K562 (cell line): ENCODE data around the gene MFAP3. TPM values are rescaled to one million over a fixed set of nuclear protein-coding genes. Genes with fewer than 3 reads are reported as not detected.

Experiments
- ATAC-seq: fragments of 200-7000 bp; cut with Tn5 transposase; 3 replicates; pipeline ENCODE4 v1.9.1; 2020; ENCODE audit warnings: moderate library complexity
- BruUV-seq: library from RNA; stranded (reverse); fragments of 400-500 nt; replicated peaks from 2 replicates; lab custom pipeline; 2021; lab: Mats Ljungman, UMichigan
- CTCF ChIA-PET: fragments of 300-600 bp; formaldehyde crosslinking; extraction: SDS; loops from one replicate; lab custom pipeline; 2021; ENCODE audit warnings: low intra/inter-chr PET ratio; lab: Yijun Ruan, JAX
- POLR2A ChIA-PET: fragments of 300-600, 350-650 bp; sonication (Branson Sonifier 250); formaldehyde crosslinking; extraction: SDS; loops from one replicate; lab custom pipeline; 2021; ENCODE audit warnings: antibody characterized with exemption, inconsistent platforms; lab: Yijun Ruan, JAX
- DNase-seq, 4 experiments: peaks; one replicate each; pipeline versions ENCODE4 v3.0.0 to v3.0.0-alpha.2; 2011 to 2018; ENCODE audit warnings: low spot score in 3 of 4, mixed read lengths in 3 of 4; ENCODE audit errors: extremely low read depth in 1 of 4
- FAIRE-seq: peaks from 2 replicates; lab custom pipeline; 2011; peaks lifted over from hg19 to GRCh38; lab: Jason Lieb, UNC
- H2AFZ ChIP-seq: 2 replicates; pipeline ENCODE4 v1.6.0; 2011; ENCODE audit warnings: low read depth, low read length, control low read depth, inconsistent platforms
- H3K27ac ChIP-seq: fragments of 200-600 bp; 3 replicates; pipeline ENCODE4 v1.8.0; 2011; ENCODE audit warnings: low read depth, mild to moderate bottlenecking, control low read depth, inconsistent platforms, low read length, moderate library complexity, mixed read lengths; ENCODE audit errors: extremely low read depth
- H3K27me3 ChIP-seq, 2 experiments: fragments of 300-600 bp in 1 of 2; 2 replicates in 1 of 2; 3 replicates in 1 of 2; pipeline versions ENCODE4 v1.6.0 to v1.8.0; 2011; ENCODE audit warnings: inconsistent platforms in 2 of 2, low read length in 2 of 2, mild to moderate bottlenecking in 1 of 2, mixed read lengths in 1 of 2, moderate library complexity in 1 of 2; ENCODE audit not compliant: control insufficient read depth in 2 of 2, insufficient read depth in 2 of 2
- H3K36me3 ChIP-seq: fragments of 300-600 bp; 3 replicates; pipeline ENCODE4 v1.8.0; 2011; ENCODE audit warnings: mild to moderate bottlenecking, low read length, inconsistent platforms; ENCODE audit not compliant: control insufficient read depth, insufficient read depth
- H3K4me1 ChIP-seq, 2 experiments: fragments of 200-600 bp in 1 of 2; replicated peaks in 1 of 2; 2 replicates in 1 of 2; 3 replicates in 1 of 2; pipeline versions ENCODE4 v1.5.1 to v1.8.0; 2011; ENCODE audit warnings: inconsistent platforms in 2 of 2, low read length in 2 of 2, mild to moderate bottlenecking in 1 of 2, mixed read lengths in 1 of 2, moderate library complexity in 1 of 2; ENCODE audit not compliant: control insufficient read depth in 2 of 2, insufficient read depth in 2 of 2
- H3K4me2 ChIP-seq: 2 replicates; pipeline ENCODE4 v1.6.1; 2011; ENCODE audit warnings: low read length, control low read depth, inconsistent platforms, mixed read lengths; ENCODE audit not compliant: insufficient read depth
- H3K4me3 ChIP-seq: fragments of 200-600 bp; sonication (generic), shearing (Covaris generic); 2 replicates; pipeline ENCODE4 v1.5.1; 2016; ENCODE audit warnings: control low read depth, inconsistent platforms
- H3K79me2 ChIP-seq: fragments of 200-600 bp; 3 replicates; pipeline ENCODE4 v1.8.0; 2011; ENCODE audit warnings: low read length, inconsistent platforms; ENCODE audit not compliant: control insufficient read depth, insufficient read depth
- H3K9ac ChIP-seq, 2 experiments: 2 replicates each; pipeline versions ENCODE4 v1.6.0 to v1.6.1; 2011; ENCODE audit warnings: low read depth in 2 of 2, low read length in 2 of 2, control low read depth in 1 of 2, inconsistent platforms in 1 of 2, mild to moderate bottlenecking in 1 of 2, mixed read lengths in 1 of 2; ENCODE audit not compliant: insufficient read depth in 1 of 2
- H3K9me1 ChIP-seq: one replicate; pipeline ENCODE4 v1.6.0; 2011; ENCODE audit warnings: inconsistent platforms, mild to moderate bottlenecking, low read length, moderate library complexity; ENCODE audit not compliant: control insufficient read depth, insufficient read depth
- H3K9me3 ChIP-seq: replicated peaks from 2 replicates; pipeline ENCODE4 v1.5.1; 2011; ENCODE audit warnings: low read depth, low read length, inconsistent platforms; ENCODE audit not compliant: control insufficient read depth, insufficient read depth
- H4K20me1 ChIP-seq: replicated peaks from 2 replicates; pipeline ENCODE4 v1.6.1; 2011; ENCODE audit warnings: low read length, inconsistent platforms, mixed read lengths; ENCODE audit not compliant: control insufficient read depth, insufficient read depth
- ETV6 ChIP-seq, 3 experiments: fragments of 150-350 bp in 1 of 3; sonication (generic) in 1 of 3; formaldehyde crosslinking in 1 of 3; IDR thresholded peaks; 2 replicates each; pipeline versions ENCODE4 v1.6.1 to v1.8.0; 2014 to 2022; ENCODE audit warnings: borderline replicate concordance in 2 of 3, low read depth in 2 of 3, antibody characterized with exemption in 1 of 3, low read length in 1 of 3, mild to moderate bottlenecking in 1 of 3, missing genetic modification reagents in 1 of 3
- FOXP1 ChIP-seq: sonication (generic); formaldehyde crosslinking; IDR thresholded peaks from 2 replicates; pipeline ENCODE4 v1.8.0; 2022; ENCODE audit warnings: mild to moderate bottlenecking, missing genetic modification reagents
- HLTF ChIP-seq: fragments of 450-650 bp; IDR thresholded peaks from 2 replicates; pipeline ENCODE4 v1.6.1; 2016
- KLF16 ChIP-seq: IDR thresholded peaks from 2 replicates; pipeline ENCODE4 v1.6.1; 2016; ENCODE audit warnings: antibody characterized with exemption
- RFX1 ChIP-seq: fragments of 450-650 bp; IDR thresholded peaks from 2 replicates; pipeline ENCODE4 v1.6.1; 2016; ENCODE audit warnings: mild to moderate bottlenecking, moderate library complexity
- THRAP3 ChIP-seq: fragments of 450-650 bp; IDR thresholded peaks from 2 replicates; pipeline ENCODE4 v1.6.1; 2016; ENCODE audit warnings: mild to moderate bottlenecking, inconsistent platforms, borderline replicate concordance
- WGBS: fragments of 100-300 bp; shearing (Covaris generic); methylation state at CpG from one replicate; pipeline ENCODE4 v1.1.6; 2016; ENCODE audit warnings: low coverage, mixed read lengths; ENCODE audit not compliant: insufficient coverage; ENCODE audit errors: missing lambda C conversion rate; 5-methylcytosine and 5-hydroxymethylcytosine counted together
- in situ Hi-C: fragments of 300-500 bp; cut with MboI; formaldehyde crosslinking; loops from 4 replicates; pipeline ENCODE4 v1.15.0; 2018; ENCODE audit warnings: inconsistent platforms, mixed read lengths
- intact Hi-C: fragments of 100-400 bp; cut with micrococcal nuclease; formaldehyde crosslinking; loops from 2 replicates; pipeline ENCODE4 v1.14.2; 2022
- polyA plus RNA-seq, 8 experiments: library from polyadenylated mRNA; depleted of rRNA in 4 of 8; stranded (reverse) in 5 of 8; unstranded in 3 of 8; fragments of >200 nt; fragmentation: Nextera tagmentation in 2 of 8; fragmentation: Illumina TruSeq in 1 of 8; extraction: Ambion mirVana in 2 of 8; extraction: Trizol in 1 of 8; gene quantifications; 2 replicates each; pipeline versions ENCODE4 v1.2.1 to v1.2.3, GENCODE V29; 2011 to 2014; ENCODE audit warnings: inconsistent platforms in 1 of 8, missing spikeins in 1 of 8
- total RNA-seq, 7 experiments: library from RNA; depleted of rRNA in 6 of 7; stranded (reverse); fragments of >200 nt in 6 of 7; fragmentation: Illumina TruSeq in 2 of 7; extraction: Trizol in 2 of 7; gene quantifications; 2 replicates each; pipeline versions ENCODE4 v1.2.1 to v1.2.3, GENCODE V29; 2011 to 2021; ENCODE audit warnings: low replicate concordance in 1 of 7
- TF ChIP-seq, protein P1 (sequence below): sonication (generic); formaldehyde crosslinking; IDR thresholded peaks from 2 replicates; pipeline ENCODE4 v1.4.0; 2020; ENCODE audit warnings: mild to moderate bottlenecking, missing genetic modification reagents

The MFAP3 gene
- total and polyA plus RNA-seq, 9 of the 15 experiments (the other 6 are each of a cell fraction or from before 2014, with no cell fraction given): 9.5 to 39.1 (median 20.7) TPM

DNA sequence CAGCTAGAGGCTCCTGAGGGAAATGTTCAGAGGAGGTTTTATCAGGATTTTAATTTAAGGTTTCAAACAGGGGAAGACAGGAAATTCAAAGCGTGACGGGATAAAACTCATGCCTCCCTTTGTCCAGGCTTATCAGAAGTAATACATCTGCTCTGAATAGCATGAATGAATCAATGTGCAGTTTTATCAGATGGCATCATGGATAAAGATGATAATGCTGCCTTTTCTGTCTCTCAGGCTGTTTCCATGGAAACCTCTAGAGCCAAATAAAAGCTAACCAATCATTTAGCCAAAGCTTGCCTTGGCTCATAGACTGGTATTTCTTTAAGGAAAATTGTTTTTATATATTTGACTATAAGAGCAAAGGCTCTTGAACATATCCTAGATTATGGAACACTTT lies 16.4 kb downstream of the MFAP3 start:
- ChIA-PET POLR2A (interaction anchor here (1.2 to 1.4 kb wide), 2 partner anchors 14 to 17 kb away, joined by 3 to 7 read pairs; partner anchors contain the start of genes FAM114A2 and MFAP3), CTCF (no interaction called here)
- Histone ChIP-seq H2AFZ (no peak overlapping the region), H3K4me3 (no peak overlapping the region), H3K36me3 (peaks cover 42% of the 10 kb centered on the region; the same call in 2 of the 3 replicates), H3K27ac (no peak overlapping the region), H4K20me1 (no peaks in the 10 kb centered on the region; the same call in 1 of the 2 replicates), H3K9me1 (no peaks in the 10 kb centered on the region), H3K27me3 (no peaks in the 10 kb centered on the region), H3K4me1 (peaks cover 0 to 3% of the 10 kb centered on the region in 2 experiments; a peak in 1 of 5 replicates), H3K79me2 (no peaks in the 10 kb centered on the region), H3K4me2 (no peak overlapping the region), H3K9me3 (no peaks in the 10 kb centered on the region), H3K9ac (no peak overlapping the region)
- no peak for FAIRE-seq
- no peak for DNase-seq
- TF ChIP-seq HLTF: no peak
- no peak for TF ChIP-seq THRAP3
- no peak for TF ChIP-seq FOXP1 (CRISPR knock-in tag)
- TF ChIP-seq, protein P1, sequence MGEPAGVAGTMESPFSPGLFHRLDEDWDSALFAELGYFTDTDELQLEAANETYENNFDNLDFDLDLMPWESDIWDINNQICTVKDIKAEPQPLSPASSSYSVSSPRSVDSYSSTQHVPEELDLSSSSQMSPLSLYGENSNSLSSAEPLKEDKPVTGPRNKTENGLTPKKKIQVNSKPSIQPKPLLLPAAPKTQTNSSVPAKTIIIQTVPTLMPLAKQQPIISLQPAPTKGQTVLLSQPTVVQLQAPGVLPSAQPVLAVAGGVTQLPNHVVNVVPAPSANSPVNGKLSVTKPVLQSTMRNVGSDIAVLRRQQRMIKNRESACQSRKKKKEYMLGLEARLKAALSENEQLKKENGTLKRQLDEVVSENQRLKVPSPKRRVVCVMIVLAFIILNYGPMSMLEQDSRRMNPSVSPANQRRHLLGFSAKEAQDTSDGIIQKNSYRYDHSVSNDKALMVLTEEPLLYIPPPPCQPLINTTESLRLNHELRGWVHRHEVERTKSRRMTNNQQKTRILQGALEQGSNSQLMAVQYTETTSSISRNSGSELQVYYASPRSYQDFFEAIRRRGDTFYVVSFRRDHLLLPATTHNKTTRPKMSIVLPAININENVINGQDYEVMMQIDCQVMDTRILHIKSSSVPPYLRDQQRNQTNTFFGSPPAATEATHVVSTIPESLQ: no peak
- TF ChIP-seq RFX1: peak; percentile 67
- no peak for TF ChIP-seq ETV6 (IDR thresholded peaks at IDR 0.05; ENCODE audit: borderline replicate concordance in 1 of 2, low read depth in 2 of 2, low read length in 1 of 2)
- TF ChIP-seq ETV6 (CRISPR knock-in tag; IDR thresholded peaks at IDR 0.05; ENCODE audit: borderline replicate concordance): no peak
- no peak for TF ChIP-seq KLF16
- intact Hi-C loops (no loop called here), in situ Hi-C loops (no loop called here)
- BruUV-seq: no TSS peak
- no peak for ATAC-seq
- 79% methylated on average over 2 of the region's 2 CpGs for WGBS
